HCT116 (cell line): Measurements from ENCODE around the gene IQGAP2. TPM values are rescaled to one million over a fixed set of nuclear protein-coding genes. Genes with fewer than 3 reads are reported as not detected.

ENCODE experiments used
- ATAC-seq: fragments of 200-7000 bp; cut with Tn5 transposase; 2 replicates; pipeline ENCODE4 v1.9.1; 2020; ENCODE audit warnings: mild to moderate bottlenecking, moderate library complexity
- BruUV-seq: library from RNA; stranded (reverse); fragments of 400-500 nt; replicated peaks from 2 replicates; lab custom pipeline; 2021; lab: Mats Ljungman, UMichigan
- CTCF ChIA-PET: fragments of 300-600 bp; sonication (Branson Sonifier 250); formaldehyde crosslinking; loops from one replicate; lab custom pipeline; 2021; ENCODE audit warnings: antibody characterized with exemption; lab: Charles Lee
- POLR2A ChIA-PET: fragments of 300-600, 350-600 bp; sonication (Branson Sonifier 250); formaldehyde crosslinking; loops from one replicate; lab custom pipeline; 2021; ENCODE audit warnings: antibody characterized with exemption; lab: Charles Lee
- RAD21 ChIA-PET, 2 experiments: fragments of 300-600 bp; sonication (Branson Sonifier 250); formaldehyde crosslinking; loops; one replicate each; lab custom pipeline; 2023; ENCODE audit warnings: low total read pairs in 2 of 2; ENCODE audit not compliant: uncharacterized antibody in 2 of 2, unreplicated experiment in 2 of 2, low non-redundant PET in 1 of 2; lab: Charles Lee
- DNase-seq: peaks from one replicate; pipeline ENCODE4 v3.0.0-alpha.2; 2010; ENCODE audit warnings: low read depth, low spot score
- H2AFZ ChIP-seq: fragments of 200-600 bp; shearing (Covaris generic), sonication (generic); 2 replicates; pipeline ENCODE4 v1.6.1; 2017; ENCODE audit warnings: low read depth, mixed run types, mixed read lengths, antibody characterized with exemption, low read length; ENCODE audit not compliant: poor library complexity, severe bottlenecking
- H3K27ac ChIP-seq: 2 replicates; pipeline ENCODE4 v1.5.1; 2012; ENCODE audit warnings: low read depth, low read length
- H3K27me3 ChIP-seq: fragments of 200-600 bp; sonication (generic); 2 replicates; pipeline ENCODE4 v1.6.1; 2016; ENCODE audit warnings: mixed run types, low read length, mixed read lengths; ENCODE audit not compliant: insufficient read depth
- H3K36me3 ChIP-seq, 2 experiments: fragments of 200-500 bp in 1 of 2; fragments of 200-600 bp in 1 of 2; sonication (Bioruptor generic) in 1 of 2; sonication (generic) in 1 of 2; 2 replicates each; pipeline versions ENCODE4 v1.5.1 to v1.6.1; 2014 to 2016; ENCODE audit warnings: low read length in 2 of 2, inconsistent platforms in 1 of 2, mixed read lengths in 1 of 2, mixed run types in 1 of 2; ENCODE audit not compliant: insufficient read depth in 2 of 2, control insufficient read depth in 1 of 2
- H3K4me1 ChIP-seq, 2 experiments: fragments of 200-600 bp in 1 of 2; sonication (generic) in 1 of 2; 2 replicates each; pipeline versions ENCODE4 v1.5.1 to v1.6.1; 2012 to 2017; ENCODE audit warnings: low read length in 2 of 2, inconsistent platforms in 1 of 2, mild to moderate bottlenecking in 1 of 2, mixed read lengths in 1 of 2, mixed run types in 1 of 2, moderate library complexity in 1 of 2; ENCODE audit not compliant: insufficient read depth in 2 of 2, control insufficient read depth in 1 of 2
- H3K4me2 ChIP-seq: fragments of 200-600 bp; sonication (generic); 2 replicates; pipeline ENCODE4 v1.6.1; 2017; ENCODE audit warnings: mixed run types, low read length, mixed read lengths
- H3K4me3 ChIP-seq, 2 experiments: fragments of 200-600 bp in 1 of 2; sonication (generic) in 1 of 2; replicated peaks in 1 of 2; 2 replicates each; pipeline ENCODE4 v1.5.1; 2011 to 2016; ENCODE audit warnings: low read length in 2 of 2, control low read depth in 1 of 2, low read depth in 1 of 2, mild to moderate bottlenecking in 1 of 2, mixed read lengths in 1 of 2, mixed run types in 1 of 2
- H3K79me2 ChIP-seq: fragments of 200-600 bp; sonication (generic); 2 replicates; pipeline ENCODE4 v1.6.1; 2017; ENCODE audit warnings: mild to moderate bottlenecking, mixed run types, low read length, moderate library complexity, mixed read lengths; ENCODE audit not compliant: insufficient read depth
- H3K9ac ChIP-seq: fragments of 200-600 bp; sonication (generic); 2 replicates; pipeline ENCODE4 v1.6.1; 2016; ENCODE audit warnings: low read length, mixed read lengths
- H3K9me2 ChIP-seq: fragments of 200-600 bp; sonication (generic), shearing (Covaris generic); 2 replicates; pipeline ENCODE4 v1.6.1; 2017; ENCODE audit warnings: mixed run types, mild to moderate bottlenecking, moderate library complexity; ENCODE audit not compliant: insufficient read depth
- H3K9me3 ChIP-seq, 2 experiments: fragments of 200-500 bp in 1 of 2; fragments of 200-600 bp in 1 of 2; sonication (Bioruptor generic) in 1 of 2; sonication (generic) in 1 of 2; 2 replicates each; pipeline ENCODE4 v1.6.1; 2014 to 2017; ENCODE audit warnings: low read length in 2 of 2, mixed read lengths in 2 of 2, inconsistent platforms in 1 of 2, low read depth in 1 of 2, mild to moderate bottlenecking in 1 of 2, mixed run types in 1 of 2, moderate library complexity in 1 of 2; ENCODE audit not compliant: control insufficient read depth in 1 of 2, insufficient read depth in 1 of 2
- H4K20me1 ChIP-seq: fragments of 200-600 bp; sonication (generic), shearing (Covaris generic); 2 replicates; pipeline ENCODE4 v1.6.1; 2017; ENCODE audit warnings: mixed run types, mild to moderate bottlenecking, moderate library complexity; ENCODE audit not compliant: insufficient read depth
- CTCF ChIP-seq, 3 experiments: fragments of 200-600 bp in 1 of 3; sonication (generic) in 1 of 3; IDR thresholded peaks in 2 of 3; conservative IDR thresholded peaks in 1 of 3; 2 replicates each; pipeline ENCODE4 v1.5.1; 2012 to 2017; ENCODE audit warnings: low read depth in 2 of 3, low read length in 2 of 3, antibody characterized with exemption in 1 of 3, borderline replicate concordance in 1 of 3, control low read depth in 1 of 3, mild to moderate bottlenecking in 1 of 3, mixed read lengths in 1 of 3, mixed run types in 1 of 3, moderate library complexity in 1 of 3; ENCODE audit not compliant: insufficient read depth in 1 of 3
- EGR1 ChIP-seq: IDR thresholded peaks from 2 replicates; pipeline ENCODE4 v1.6.1; 2012; ENCODE audit warnings: low read depth
- ELF1 ChIP-seq: IDR thresholded peaks from 2 replicates; pipeline ENCODE4 v1.6.1; 2012; ENCODE audit warnings: low read depth, borderline replicate concordance
- EZH2 ChIP-seq: fragments of 200-600 bp; sonication (generic); IDR thresholded peaks from 2 replicates; pipeline ENCODE4 v1.6.1; 2017; ENCODE audit warnings: antibody characterized with exemption, mixed run types
- FOSL1 ChIP-seq: IDR thresholded peaks from 2 replicates; pipeline ENCODE4 v1.6.1; 2012; ENCODE audit warnings: low read depth
- JUND ChIP-seq: IDR thresholded peaks from 2 replicates; pipeline ENCODE4 v1.6.1; 2012
- POLR2A ChIP-seq: IDR thresholded peaks from 2 replicates; pipeline ENCODE4 v1.7.0; 2011; ENCODE audit warnings: borderline replicate concordance; ENCODE audit not compliant: insufficient read depth, insufficient read length; ENCODE audit errors: extremely low read depth
- POLR2AphosphoS5 ChIP-seq: IDR thresholded peaks from 2 replicates; pipeline ENCODE4 v1.6.1; 2011; ENCODE audit warnings: mild to moderate bottlenecking, low read depth, low read length, moderate library complexity
- REST ChIP-seq: IDR thresholded peaks from 2 replicates; pipeline ENCODE4 v1.6.1; 2012; ENCODE audit warnings: low read depth
- SIN3A ChIP-seq: IDR thresholded peaks from 2 replicates; pipeline ENCODE4 v1.6.1; 2012; ENCODE audit warnings: low read depth
- SP1 ChIP-seq: IDR thresholded peaks from 2 replicates; pipeline ENCODE4 v1.6.1; 2012; ENCODE audit warnings: low read depth
- SRF ChIP-seq: IDR thresholded peaks from 2 replicates; pipeline ENCODE4 v1.6.1; 2012; ENCODE audit warnings: low read depth
- TCF7L2 ChIP-seq: IDR thresholded peaks from 2 replicates; pipeline ENCODE4 v1.7.0; 2011; ENCODE audit warnings: borderline replicate concordance, inconsistent platforms; ENCODE audit not compliant: insufficient read depth, insufficient read length; ENCODE audit errors: extremely low read depth
- YY1 ChIP-seq: IDR thresholded peaks from 2 replicates; pipeline ENCODE4 v1.6.1; 2011; ENCODE audit warnings: low read length, low read depth, moderate library complexity, mild to moderate bottlenecking; ENCODE audit not compliant: insufficient replicate concordance; ENCODE audit errors: extremely low read depth
- ZFX ChIP-seq: fragments of 450-650 bp; IDR thresholded peaks from 2 replicates; pipeline ENCODE4 v1.6.1; 2017
- ZNF274 ChIP-seq: fragments of 200-500 bp; sonication (Bioruptor generic); IDR thresholded peaks from 2 replicates; pipeline ENCODE4 v1.6.1; 2014; ENCODE audit warnings: mild to moderate bottlenecking, low read depth, low read length, inconsistent platforms
- intact Hi-C: fragments of 100-400 bp; cut with micrococcal nuclease; formaldehyde crosslinking; loops from 2 replicates; pipeline ENCODE4 v1.10.0; 2022
- total RNA-seq: library from RNA; stranded (reverse); gene quantifications from one replicate; pipeline ENCODE4 v1.2.1, GENCODE V29; 2021; ENCODE audit not compliant: unreplicated experiment
- TF ChIP-seq, protein P1 (sequence below): IDR thresholded peaks from 2 replicates; pipeline ENCODE4 v1.6.1; 2011; ENCODE audit warnings: mild to moderate bottlenecking, low read length, moderate library complexity; ENCODE audit not compliant: insufficient replicate concordance; ENCODE audit errors: extremely low read depth

The IQGAP2 gene
- total RNA-seq, 1 experiment from 2014 or later: 2.0 TPM

GRCh38 chr5:76733049-76733417 is 329.9 kb downstream of the IQGAP2 start:
- intact Hi-C loops: no loop called here
- Histone ChIP-seq H3K9me3 (0 out of 4 replicates have a peak, but pooled peaks cover 0 to 5% of the 10 kb centered on the region in 2 experiments), H3K79me2 (no peaks in the 10 kb centered on the region; the same call in 1 of the 2 replicates), H4K20me1 (no peaks in the 10 kb centered on the region), H3K27ac (no peak overlapping the region), H2AFZ (no peak overlapping the region), H3K27me3 (no peaks in the 10 kb centered on the region), H3K36me3 (peaks cover 0 to 6% of the 10 kb centered on the region in 2 experiments; a peak in 1 of 4 replicates), H3K9me2 (no peaks in the 10 kb centered on the region), H3K4me1 (peaks cover 5 to 25% of the 10 kb centered on the region in 2 experiments; a peak in 3 of 4 replicates), H3K4me3 (no peak overlapping the region), H3K9ac (no peak overlapping the region), H3K4me2 (no peak overlapping the region)
- ChIA-PET CTCF (no interaction called here), POLR2A (no interaction called here), RAD21 (no interaction called here)
- DNase-seq (no peak), ATAC-seq (no peak)
- BruUV-seq: no TSS peak
- TF ChIP-seq, protein P1, sequence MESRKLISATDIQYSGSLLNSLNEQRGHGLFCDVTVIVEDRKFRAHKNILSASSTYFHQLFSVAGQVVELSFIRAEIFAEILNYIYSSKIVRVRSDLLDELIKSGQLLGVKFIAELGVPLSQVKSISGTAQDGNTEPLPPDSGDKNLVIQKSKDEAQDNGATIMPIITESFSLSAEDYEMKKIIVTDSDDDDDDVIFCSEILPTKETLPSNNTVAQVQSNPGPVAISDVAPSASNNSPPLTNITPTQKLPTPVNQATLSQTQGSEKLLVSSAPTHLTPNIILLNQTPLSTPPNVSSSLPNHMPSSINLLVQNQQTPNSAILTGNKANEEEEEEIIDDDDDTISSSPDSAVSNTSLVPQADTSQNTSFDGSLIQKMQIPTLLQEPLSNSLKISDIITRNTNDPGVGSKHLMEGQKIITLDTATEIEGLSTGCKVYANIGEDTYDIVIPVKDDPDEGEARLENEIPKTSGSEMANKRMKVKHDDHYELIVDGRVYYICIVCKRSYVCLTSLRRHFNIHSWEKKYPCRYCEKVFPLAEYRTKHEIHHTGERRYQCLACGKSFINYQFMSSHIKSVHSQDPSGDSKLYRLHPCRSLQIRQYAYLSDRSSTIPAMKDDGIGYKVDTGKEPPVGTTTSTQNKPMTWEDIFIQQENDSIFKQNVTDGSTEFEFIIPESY: no peak
- no peak for TF ChIP-seq EZH2
- TF ChIP-seq JUND: no peak
- TF ChIP-seq POLR2A: no peak
- TF ChIP-seq YY1: no peak
- TF ChIP-seq REST: no peak
- no peak for TF ChIP-seq SP1
- no peak for TF ChIP-seq CTCF (IDR thresholded peaks at IDR 0.05 in 2 of 3, conservative IDR thresholded peaks at IDR 0.05 in 1 of 3; ENCODE audit: borderline replicate concordance in 1 of 3, insufficient read depth in 1 of 3, low read depth in 2 of 3, low read length in 2 of 3)
- TF ChIP-seq FOSL1: no peak
- TF ChIP-seq EGR1: no peak
- TF ChIP-seq POLR2AphosphoS5: no peak
- TF ChIP-seq ZNF274: no peak
- no peak for TF ChIP-seq TCF7L2
- TF ChIP-seq ELF1: no peak
- TF ChIP-seq SIN3A: no peak
- TF ChIP-seq ZFX: no peak
- TF ChIP-seq SRF: no peak
